Measurements from ENCODE around the gene ABCC1. TPM values are rescaled to one million over a fixed set of nuclear protein-coding genes. Genes with fewer than 3 reads are reported as not detected.

The ABCC1 gene
- total RNA-seq, 1 experiment from 2014 or later, result 25.0 TPM

- DNase-seq (ENCODE audit: low spot score), result peak; percentile 48
- Histone ChIP-seq H3K27ac (ENCODE audit: low read depth, low read length, poor library complexity, severe bottlenecking) (peak overlapping the region; percentile 89), H3K9me3 (ENCODE audit: low read depth, low read length, poor library complexity, severe bottlenecking) (no peaks in the 10 kb centered on the region), H3K27me3 (replicated peaks; ENCODE audit: insufficient read depth, low read depth, low read length, poor library complexity) (no peaks in the 10 kb centered on the region), H3K4me1 (ENCODE audit: insufficient read depth, low read length, poor library complexity, severe bottlenecking) (peaks cover 15% of the 10 kb centered on the region), H3K4me3 (ENCODE audit: low read depth, low read length, poor library complexity, severe bottlenecking) (peak overlapping the region; percentile 92), H3K36me3 (ENCODE audit: insufficient read depth, low read length, poor library complexity, severe bottlenecking) (no peaks in the 10 kb centered on the region)
- CTCF ChIA-PET, result no interaction called here
- POLR2A ChIA-PET (ENCODE audit: low non-redundant PET), result interaction anchor here (0.7 kb wide), 1 partner anchor 23 kb away, joined by 3 read pairs; no protein-coding TSS in a partner anchor
- TF ChIP-seq EZH2 (IDR thresholded peaks at IDR 0.05; ENCODE audit: borderline replicate concordance, low read depth, low read length, poor library complexity, severe bottlenecking), result no peak
- TF ChIP-seq, protein P1, sequence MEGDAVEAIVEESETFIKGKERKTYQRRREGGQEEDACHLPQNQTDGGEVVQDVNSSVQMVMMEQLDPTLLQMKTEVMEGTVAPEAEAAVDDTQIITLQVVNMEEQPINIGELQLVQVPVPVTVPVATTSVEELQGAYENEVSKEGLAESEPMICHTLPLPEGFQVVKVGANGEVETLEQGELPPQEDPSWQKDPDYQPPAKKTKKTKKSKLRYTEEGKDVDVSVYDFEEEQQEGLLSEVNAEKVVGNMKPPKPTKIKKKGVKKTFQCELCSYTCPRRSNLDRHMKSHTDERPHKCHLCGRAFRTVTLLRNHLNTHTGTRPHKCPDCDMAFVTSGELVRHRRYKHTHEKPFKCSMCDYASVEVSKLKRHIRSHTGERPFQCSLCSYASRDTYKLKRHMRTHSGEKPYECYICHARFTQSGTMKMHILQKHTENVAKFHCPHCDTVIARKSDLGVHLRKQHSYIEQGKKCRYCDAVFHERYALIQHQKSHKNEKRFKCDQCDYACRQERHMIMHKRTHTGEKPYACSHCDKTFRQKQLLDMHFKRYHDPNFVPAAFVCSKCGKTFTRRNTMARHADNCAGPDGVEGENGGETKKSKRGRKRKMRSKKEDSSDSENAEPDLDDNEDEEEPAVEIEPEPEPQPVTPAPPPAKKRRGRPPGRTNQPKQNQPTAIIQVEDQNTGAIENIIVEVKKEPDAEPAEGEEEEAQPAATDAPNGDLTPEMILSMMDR (conservative IDR thresholded peaks at IDR 0.05; ENCODE audit: low read depth, low read length), result no peak
- intact Hi-C loops (cut with micrococcal nuclease; ENCODE audit: unreplicated experiment), result no loop called here
- no TSS peak for BruUV-seq (replicated peaks)
Observed at GRCh38 chr16:15950161-15950854, 892 bp downstream of the ABCC1 start.

DNA sequence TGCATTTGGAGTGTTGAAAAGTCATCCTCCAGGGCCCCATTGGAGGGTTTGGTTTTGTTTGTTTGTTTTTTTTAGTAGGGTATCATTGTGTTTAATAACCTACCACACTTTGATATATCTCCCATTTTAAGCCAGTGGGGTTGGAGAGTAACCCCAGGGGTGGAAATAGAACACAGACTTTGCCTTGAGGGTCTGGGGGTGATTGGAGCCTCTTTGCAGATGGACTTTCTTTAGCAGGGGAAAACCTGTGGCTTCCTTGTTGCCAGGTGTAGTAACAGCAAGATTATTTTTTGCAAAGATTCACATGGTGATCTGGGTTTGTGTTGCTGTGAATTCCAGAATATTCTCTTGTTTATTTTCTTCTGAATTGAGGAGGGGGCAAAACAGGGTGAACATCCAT is 1.5 kb downstream of the ABCC1 start:
- Histone ChIP-seq H3K36me3 (ENCODE audit: insufficient read depth, low read length, poor library complexity, severe bottlenecking) (no peaks in the 10 kb centered on the region), H3K27ac (ENCODE audit: low read depth, low read length, poor library complexity, severe bottlenecking) (peak overlapping the region; percentile 89), H3K4me3 (ENCODE audit: low read depth, low read length, poor library complexity, severe bottlenecking) (peak overlapping the region; percentile 92), H3K4me1 (ENCODE audit: insufficient read depth, low read length, poor library complexity, severe bottlenecking) (peaks cover 9% of the 10 kb centered on the region), H3K27me3 (replicated peaks; ENCODE audit: insufficient read depth, low read depth, low read length, poor library complexity) (no peaks in the 10 kb centered on the region), H3K9me3 (ENCODE audit: low read depth, low read length, poor library complexity, severe bottlenecking) (no peaks in the 10 kb centered on the region)
- DNase-seq (ENCODE audit: low spot score), result no peak
- ChIA-PET CTCF (no interaction called here), POLR2A (ENCODE audit: low non-redundant PET) (no interaction called here)
- no peak for TF ChIP-seq EZH2 (IDR thresholded peaks at IDR 0.05; ENCODE audit: borderline replicate concordance, low read depth, low read length, poor library complexity, severe bottlenecking)
- TF ChIP-seq, protein P1 (conservative IDR thresholded peaks at IDR 0.05; ENCODE audit: low read depth, low read length), result no peak
- no TSS peak for BruUV-seq (replicated peaks)
- intact Hi-C loops (cut with micrococcal nuclease; ENCODE audit: unreplicated experiment), result no loop called here

DNA sequence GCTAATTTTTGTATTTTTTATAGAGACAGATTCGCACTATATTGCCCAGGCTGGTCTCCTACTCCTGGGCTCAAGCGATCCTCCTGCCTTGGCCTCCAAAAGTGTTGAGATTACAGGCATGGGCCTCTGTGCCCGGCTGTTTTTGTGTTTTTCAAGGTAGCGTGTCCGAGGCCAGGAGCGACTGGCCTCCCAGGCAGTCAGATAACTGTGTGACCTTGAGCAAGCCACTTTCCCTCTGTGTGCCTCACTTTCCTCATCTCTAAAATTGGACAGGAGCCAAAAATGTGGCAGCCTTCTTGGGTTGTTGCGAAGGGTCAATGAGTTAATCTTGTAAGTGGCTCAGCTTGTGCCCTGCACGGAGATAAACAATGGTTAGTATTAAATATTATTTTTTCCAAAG is 2.4 kb downstream of the ABCC1 start:
- no peak for TF ChIP-seq EZH2 (IDR thresholded peaks at IDR 0.05; ENCODE audit: borderline replicate concordance, low read depth, low read length, poor library complexity, severe bottlenecking)
- TF ChIP-seq, protein P1 (conservative IDR thresholded peaks at IDR 0.05; ENCODE audit: low read depth, low read length), result no peak
- intact Hi-C loops (cut with micrococcal nuclease; ENCODE audit: unreplicated experiment), result no loop called here

More for the DNA sequence above, 2.4 kb downstream of the ABCC1 start:
- BruUV-seq (replicated peaks), result no TSS peak
- Histone ChIP-seq H3K27ac (ENCODE audit: low read depth, low read length, poor library complexity, severe bottlenecking) (no peak overlapping the region), H3K4me1 (ENCODE audit: insufficient read depth, low read length, poor library complexity, severe bottlenecking) (peaks cover 4% of the 10 kb centered on the region), H3K9me3 (ENCODE audit: low read depth, low read length, poor library complexity, severe bottlenecking) (no peaks in the 10 kb centered on the region), H3K27me3 (replicated peaks; ENCODE audit: insufficient read depth, low read depth, low read length, poor library complexity) (no peaks in the 10 kb centered on the region), H3K36me3 (ENCODE audit: insufficient read depth, low read length, poor library complexity, severe bottlenecking) (no peaks in the 10 kb centered on the region), H3K4me3 (ENCODE audit: low read depth, low read length, poor library complexity, severe bottlenecking) (no peak overlapping the region)
- CTCF ChIA-PET, result no interaction called here
- DNase-seq (ENCODE audit: low spot score), result no peak
- POLR2A ChIA-PET (ENCODE audit: low non-redundant PET), result no interaction called here
